Ramos (cell line): ENCODE data around the gene C19orf25.
"Not testable (repeated sequence)": the region's sequence is repeated elsewhere in the genome, so short reads cannot be mapped to it uniquely, and the experiment has no call there.

Source experiments
- in situ Hi-C: fragments of 300-500 bp; cut with MboI; formaldehyde crosslinking; loops from one replicate; pipeline ENCODE4 v1.14.3; 2022; ENCODE audit warnings: low sequenced_read_pairs; ENCODE audit not compliant: unreplicated experiment

C19orf25 gene

GRCh38 chr19:1483131-1483978 is 4.3 kb upstream of the C19orf25 start:
- in situ Hi-C loops: no loop called here

DNA sequence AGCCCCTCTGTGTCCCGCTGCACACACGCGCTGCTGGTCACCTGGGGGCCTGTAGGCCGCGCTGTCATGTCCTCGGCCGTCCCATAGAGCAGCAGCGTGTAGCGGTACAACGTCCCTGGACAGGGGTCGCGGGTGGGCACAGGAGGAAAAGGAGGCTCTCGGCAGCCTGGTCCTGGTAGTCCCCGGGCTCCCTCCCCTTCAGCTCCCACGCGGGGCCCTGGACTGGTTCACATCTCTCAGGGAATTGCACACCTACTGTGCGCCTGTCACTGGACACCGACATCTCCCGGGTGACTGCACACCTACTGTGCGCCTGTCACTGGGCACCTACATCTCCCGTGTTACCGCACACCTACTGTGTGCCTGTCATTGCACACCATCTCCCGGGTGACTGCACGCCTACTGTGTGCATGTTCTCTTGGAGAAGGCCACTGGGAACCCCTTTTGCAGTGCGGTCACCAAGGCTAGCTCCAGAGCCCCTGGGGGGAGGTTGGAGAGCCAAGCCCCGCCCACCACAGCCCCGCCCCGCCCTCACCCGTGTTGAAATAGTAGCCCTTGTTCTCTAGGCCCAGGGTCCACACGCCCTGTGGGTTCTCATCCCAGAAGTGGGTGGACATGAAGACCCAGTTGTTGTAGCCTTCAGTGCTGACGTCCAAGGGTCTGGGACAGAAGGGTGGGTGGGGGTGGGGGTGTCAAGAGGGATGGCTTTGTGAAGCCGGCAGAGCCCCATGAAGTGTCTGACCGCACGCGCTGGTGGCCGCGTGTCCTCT is 3.5 kb upstream of the C19orf25 start:
- in situ Hi-C loops: no loop called here

DNA sequence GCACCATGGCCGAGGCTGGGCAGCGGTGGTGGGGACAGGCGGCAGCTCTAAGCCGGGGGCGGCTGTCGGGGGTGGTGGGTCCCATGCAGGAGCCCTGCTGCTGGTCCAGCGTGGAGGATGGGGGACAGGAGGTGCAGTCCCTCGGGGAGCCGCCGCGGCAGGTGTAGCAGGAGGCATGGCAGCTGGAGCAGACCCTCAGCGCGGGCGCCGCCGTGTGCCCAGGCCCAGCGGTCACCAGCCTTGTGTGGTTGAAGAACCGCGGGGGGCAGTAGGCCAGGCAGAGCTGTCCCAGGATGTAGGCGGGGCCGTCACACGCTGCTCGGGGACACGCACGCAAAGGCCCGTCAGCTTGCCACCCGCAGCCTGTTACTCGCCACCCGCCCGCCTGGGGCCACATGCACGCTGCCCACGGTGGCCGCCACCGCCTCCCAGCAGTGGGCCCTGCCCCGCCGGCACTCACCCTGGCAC is 2.9 kb upstream of the C19orf25 start:
- in situ Hi-C loops: no loop called here

- in situ Hi-C loops: no loop called here
Measured at GRCh38 chr19:1481224-1481892, 2.3 kb upstream of the C19orf25 start.

DNA sequence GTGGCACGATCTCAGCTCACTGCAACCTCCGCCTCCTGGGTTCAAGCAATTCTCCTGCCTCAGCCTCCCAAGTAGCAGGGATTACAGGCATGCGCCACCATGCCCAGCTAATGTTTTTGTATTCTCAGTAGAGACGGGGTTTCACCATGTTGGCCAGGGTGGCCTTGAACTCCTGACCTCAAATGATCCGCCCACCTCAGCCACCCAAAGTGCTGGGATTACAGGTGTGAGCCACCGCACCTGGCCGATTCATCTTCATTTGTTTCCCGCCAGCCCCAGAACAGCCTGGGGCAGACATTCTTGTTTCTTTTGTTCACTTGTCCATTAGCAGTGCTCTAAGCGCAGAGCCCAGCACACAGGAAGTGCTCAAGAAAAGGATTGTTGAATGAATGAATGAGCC is 2.0 kb downstream of the C19orf25 start:
- in situ Hi-C loops: not testable (repeated sequence)

GRCh38 chr19:1475751-1476437 is 3.1 kb downstream of the C19orf25 start:
- in situ Hi-C loops: no loop called here

GRCh38 chr19:1474765-1475351 is 4.2 kb downstream of the C19orf25 start:
- in situ Hi-C loops: no loop called here

GRCh38 chr19:1474011-1474764 is 4.8 kb downstream of the C19orf25 start:
- in situ Hi-C loops: no loop called here

DNA sequence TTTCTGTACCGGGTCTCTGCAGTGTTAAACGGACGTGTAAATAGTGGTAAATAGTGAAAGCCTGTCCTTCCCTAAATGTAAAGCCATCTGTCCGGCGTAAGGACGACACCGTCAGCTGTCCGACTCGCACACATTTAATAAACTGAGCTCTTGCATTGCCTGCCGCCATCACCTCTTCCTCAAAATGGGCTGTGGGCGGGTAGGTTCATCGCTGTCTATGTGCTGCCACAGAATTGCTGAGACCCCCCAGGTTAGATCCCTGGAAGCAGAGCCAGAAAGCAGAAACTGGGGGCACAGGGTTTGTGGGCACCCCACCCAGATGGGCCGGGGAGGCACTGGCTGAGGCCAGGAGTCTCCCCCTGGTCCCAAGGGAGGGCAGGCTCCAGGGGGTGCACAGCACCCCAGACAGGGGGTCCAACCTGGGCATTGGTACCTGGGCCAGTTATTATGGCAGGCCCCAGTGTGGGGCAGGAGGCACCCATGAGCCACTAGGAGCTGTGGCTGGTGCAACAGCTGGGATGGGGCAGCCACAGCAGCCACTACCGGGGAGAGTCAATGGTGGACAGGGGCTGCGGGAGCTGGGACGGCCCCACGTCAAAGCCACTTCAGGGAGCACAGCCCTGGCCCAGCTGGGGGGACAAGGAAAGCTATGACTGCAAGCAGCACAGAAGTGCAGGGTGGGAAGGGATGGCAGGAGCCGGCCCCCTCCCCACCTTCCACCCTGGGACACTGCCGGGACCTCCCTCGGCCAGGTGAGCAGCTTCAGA is 5.7 kb downstream of the C19orf25 start:
- in situ Hi-C loops: no loop called here

DNA sequence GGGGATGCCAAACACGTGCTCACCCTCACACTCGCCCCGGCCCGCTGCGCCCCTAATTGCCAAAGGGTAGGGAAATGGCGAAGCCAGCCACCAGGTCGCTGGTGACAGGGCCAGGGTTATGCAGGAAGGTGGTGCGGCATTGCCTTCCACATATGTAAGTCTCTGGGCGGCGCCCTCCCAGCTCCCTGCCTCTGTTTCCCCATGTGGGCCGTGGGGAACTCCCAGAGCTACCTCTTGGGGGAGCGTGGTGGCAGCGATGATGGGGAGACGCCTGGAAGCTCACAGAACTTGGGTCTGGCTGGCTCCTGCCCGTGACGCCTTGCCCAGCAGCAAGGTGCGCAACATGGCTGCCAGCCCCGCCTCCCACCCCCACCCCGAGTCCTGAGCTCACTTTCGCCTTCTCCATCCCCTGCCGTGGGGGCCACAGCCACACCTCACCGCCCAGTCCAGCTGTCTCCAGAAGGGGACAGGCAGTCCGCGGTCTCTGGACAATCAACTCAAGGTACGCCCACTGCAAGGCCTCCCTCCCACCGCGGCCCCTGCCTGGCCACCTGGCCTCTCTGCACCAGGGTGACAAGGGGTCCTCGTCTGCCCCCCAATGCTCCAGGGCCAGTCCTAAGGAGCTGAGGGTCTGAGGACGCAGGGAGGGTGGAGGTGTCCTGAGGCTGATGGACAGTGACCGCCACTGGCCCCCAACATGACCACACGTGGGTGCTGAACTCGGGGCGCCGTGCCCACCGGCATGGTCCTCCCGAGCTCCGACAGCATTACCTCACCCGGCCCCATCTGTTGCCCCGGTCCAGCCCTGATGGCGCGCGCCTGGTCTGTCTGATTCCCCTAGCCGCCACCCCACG is 6.6 kb downstream of the C19orf25 start:
- in situ Hi-C loops: no loop called here

DNA sequence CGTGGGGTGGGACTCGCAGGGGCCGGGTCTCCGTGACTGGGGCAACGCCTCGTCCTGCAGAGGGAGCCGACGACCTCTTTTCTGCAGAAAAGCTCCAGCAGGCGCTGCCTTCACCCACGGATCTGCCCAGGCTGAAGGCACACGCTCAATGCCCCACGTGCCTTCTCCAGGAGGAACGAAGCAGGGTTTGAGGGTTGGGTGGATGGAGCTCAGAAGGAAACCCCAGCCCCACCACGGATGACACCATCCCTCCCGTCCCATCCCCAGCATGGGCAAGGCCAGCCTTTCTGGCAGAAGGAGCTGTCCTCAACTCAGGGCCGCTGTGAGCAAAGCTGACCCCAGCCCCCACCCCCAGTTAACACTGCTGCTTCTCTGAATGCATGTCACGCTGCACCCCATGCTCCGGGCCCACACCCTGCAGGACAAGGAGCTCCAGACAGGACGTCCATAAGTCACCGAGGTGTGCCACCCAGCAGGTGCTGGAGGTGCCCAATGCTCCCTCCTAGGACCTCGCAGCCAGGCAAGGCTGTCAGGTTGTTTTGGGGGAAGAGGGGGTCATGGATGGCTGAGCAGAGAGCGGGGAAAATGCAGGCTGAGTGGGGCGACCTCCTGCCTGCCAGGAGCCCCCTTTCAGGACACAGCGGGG is 7.4 kb downstream of the C19orf25 start:
- in situ Hi-C loops: no loop called here

DNA sequence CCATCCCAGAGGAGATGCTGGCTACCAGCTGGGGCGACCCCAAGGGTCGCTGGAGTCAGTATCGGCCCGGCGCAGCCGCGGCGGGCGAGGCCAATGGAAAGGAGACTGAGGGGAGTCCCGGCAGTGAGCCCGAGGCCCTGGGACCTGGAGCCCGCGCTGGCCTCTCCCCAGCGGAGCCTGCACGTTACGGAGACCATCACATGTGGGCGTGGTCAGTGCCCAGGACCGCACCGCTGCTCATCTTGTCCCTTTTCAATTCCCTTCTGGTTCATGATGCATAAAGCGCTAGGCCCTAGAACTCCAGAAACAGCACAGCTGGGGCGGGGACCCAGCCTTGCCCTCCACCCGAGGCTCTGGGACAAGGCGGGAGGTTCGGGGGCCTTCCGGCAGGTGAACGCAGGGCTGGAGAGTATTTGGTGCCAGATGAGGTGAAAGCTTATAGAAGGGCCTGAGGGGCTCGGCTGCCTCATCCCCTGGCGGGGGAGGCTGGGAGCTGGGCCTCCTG is 8.0 kb downstream of the C19orf25 start:
- in situ Hi-C loops: no loop called here

DNA sequence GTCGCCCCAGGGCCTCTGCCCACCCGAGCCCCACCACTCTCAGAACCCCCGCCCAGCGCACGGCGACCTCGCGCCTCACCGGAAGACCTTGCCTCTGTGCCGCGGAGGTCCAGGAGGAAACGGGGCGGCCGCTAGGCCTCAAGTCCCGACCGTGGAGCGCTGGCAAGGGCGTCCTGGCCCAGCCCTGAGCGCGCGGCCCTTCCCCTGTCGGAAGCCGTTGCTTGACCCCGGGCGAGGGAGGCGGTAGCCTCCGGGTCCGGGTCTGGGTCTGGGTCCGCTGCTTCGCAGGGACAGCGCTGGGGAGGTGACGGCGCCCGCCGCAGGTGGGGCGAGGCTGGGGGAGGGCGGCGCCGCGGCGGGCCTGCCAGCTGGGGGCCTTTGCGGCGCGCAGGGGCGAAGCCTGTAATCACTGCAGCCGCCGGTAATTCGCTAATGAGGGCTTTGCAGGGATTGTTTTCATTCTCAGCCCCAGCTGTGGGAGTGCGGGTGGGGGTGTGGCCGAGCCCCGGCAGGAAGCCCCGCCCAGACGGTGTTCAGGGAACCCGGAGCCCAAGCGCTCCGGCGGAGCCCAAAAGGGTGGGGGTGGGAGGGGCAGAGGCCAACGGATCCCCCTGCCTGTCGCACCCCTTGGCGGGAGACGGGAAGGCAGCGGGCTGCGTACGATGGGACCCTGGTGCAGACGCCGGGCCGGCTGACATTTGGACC is 8.6 kb downstream of the C19orf25 start:
- in situ Hi-C loops: no loop called here

DNA sequence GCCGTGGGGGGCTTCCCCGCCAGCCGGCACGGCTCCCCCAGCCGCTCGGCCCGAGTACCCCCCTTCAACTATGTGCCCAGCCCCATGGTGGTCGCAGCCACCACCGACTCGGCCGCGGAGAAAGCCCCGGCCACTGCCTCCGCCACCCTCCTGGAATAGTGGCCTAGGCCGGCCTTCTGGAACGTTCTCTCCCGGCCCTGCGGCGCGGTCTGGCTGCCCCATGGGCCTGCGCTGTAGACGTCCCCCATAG is 9.0 kb downstream of the C19orf25 start:
- in situ Hi-C loops: no loop called here

- in situ Hi-C loops: no loop called here
Measured at GRCh38 chr19:1469255-1470054, 9.6 kb downstream of the C19orf25 start.

DNA sequence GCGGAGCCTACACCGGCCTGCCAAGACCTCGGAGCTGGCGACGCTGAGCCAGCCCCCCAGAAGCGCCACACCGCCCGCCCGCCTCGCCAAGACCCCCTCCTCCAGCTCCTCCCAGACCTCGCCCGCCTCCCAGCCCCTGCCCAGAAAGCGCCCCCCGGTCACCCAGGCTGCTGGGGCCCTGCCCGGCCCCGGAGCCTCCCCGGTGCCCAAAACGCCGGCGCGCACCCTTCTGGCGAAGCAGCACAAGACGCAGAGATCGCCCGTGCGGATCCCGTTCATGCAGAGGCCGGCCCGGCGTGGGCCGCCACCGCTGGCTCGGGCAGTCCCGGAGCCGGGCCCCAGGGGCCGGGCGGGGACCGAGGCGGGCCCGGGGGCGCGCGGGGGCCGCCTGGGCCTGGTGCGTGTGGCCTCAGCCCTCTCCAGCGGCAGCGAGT is 10.2 kb downstream of the C19orf25 start:
- in situ Hi-C loops: no loop called here
